Adrenal gland (tissue), 5 donors: ENCODE results near the gene CEP164.
"Not testable (repeated sequence)": the region's sequence is repeated elsewhere in the genome, so short reads cannot be mapped to it uniquely, and the experiment has no call there.

Experiments used
- CTCF ChIP-seq, 6 experiments: fragments of 450-650 bp in 4 of 6; fragments of 200-600 bp in 2 of 6; sonication (generic) in 1 of 6; IDR thresholded peaks; 1 replicate in 5 of 6; 2 replicates in 1 of 6; pipeline versions ENCODE4 v1.5.1 to v1.8.0; 2016 to 2021; ENCODE audit warnings: antibody characterized with exemption in 6 of 6, mild to moderate bottlenecking in 2 of 6, moderate library complexity in 1 of 6
- POLR2A ChIP-seq, 2 donors: fragments of 450-650 bp; IDR thresholded peaks; one replicate each; pipeline ENCODE4 v1.6.1; 2017; ENCODE audit warnings: antibody characterized with exemption in 2 of 2, mild to moderate bottlenecking in 2 of 2, moderate library complexity in 1 of 2
- donor health status: DM: no; HTN: no; CAD: no.

DNA sequence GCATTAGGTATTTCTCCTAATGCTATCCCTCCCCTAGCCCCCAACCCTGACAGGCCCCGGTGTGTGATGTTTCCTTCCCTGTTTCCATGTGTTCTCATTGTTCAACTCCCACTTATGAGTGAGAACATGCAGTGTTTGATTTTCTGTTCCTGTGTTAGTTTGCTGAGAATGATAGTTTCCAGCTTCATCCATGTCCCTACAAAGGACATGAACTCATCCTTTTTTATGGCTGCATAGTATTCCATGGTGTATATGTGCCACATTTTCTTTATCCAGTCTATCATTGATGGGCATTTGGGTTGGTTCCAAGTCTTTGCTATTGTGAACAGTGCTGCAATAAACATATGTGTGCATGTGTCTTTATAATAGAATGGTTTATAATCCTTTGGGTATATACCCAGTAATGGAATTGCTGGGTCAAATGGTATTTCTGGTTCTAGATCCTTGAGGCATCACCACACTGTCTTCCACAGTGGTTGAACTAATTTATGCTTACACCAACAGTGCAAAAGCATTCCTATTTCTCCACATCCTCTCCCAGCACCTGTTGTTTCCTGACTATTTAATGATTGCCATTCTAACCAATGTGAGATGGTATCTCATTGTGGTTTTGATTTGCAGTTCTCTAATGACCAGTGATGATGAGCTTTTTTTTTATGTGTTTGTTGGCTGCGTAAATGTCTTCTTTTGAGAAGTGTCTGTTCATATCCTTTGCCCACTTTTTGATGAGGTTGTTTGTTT is 71.6 kb downstream of the CEP164 start:
- TF ChIP-seq CTCF, POLR2A (IDR thresholded peaks at IDR 0.05): not testable (repeated sequence)
